ENCODE data around the gene ALS2CL.
A peak's percentile ranks its signal among the peaks of the same experiment; 100 is the strongest.
"Not testable (repeated sequence)": the region's sequence is repeated elsewhere in the genome, so short reads cannot be mapped to it uniquely, and the experiment has no call there.

ALS2CL gene

GRCh38 chr3:46715507-46716175 lies 22.2 kb upstream of the ALS2CL start:
- DNase-seq: no peak

DNA sequence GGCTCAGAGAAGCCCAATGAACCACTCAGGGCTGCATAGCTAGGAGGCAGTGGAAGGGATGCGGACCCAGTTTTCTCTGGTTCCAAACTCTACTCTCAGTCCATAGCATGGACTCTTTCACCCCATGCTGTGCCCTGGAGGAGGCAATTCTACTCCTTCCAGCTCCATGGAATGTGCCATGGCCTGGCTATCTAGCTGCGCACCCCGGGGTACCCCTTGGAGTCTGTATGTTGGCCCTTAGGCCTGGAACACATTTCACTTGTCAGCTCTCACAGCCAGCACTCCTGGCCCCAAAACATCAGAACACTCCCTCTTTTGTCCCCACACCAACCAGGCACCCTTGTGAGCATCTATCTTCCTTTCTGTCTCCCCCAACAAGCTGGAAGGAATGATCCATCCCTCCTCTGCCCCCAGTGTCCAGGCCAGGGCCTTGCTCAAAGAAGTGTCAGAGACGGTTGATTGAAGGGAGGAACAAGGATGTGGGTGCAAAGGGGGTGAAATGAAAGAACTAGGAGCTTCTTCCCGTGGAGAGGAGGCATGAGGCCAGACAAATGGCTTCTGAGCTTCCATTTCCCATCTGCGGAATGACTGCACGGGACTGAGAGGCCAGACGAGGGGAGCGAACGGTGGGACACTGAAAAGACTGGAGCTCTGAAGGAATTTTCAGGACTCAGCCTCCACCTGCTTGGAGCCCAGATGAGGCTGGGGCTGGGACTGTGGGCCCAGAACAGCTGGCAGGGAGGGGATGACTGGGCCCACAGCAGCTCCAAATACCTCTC lies 21.4 kb upstream of the ALS2CL start:
- no peak for DNase-seq

GRCh38 chr3:46713898-46714552 lies 20.5 kb upstream of the ALS2CL start:
- no peak for DNase-seq

DNA sequence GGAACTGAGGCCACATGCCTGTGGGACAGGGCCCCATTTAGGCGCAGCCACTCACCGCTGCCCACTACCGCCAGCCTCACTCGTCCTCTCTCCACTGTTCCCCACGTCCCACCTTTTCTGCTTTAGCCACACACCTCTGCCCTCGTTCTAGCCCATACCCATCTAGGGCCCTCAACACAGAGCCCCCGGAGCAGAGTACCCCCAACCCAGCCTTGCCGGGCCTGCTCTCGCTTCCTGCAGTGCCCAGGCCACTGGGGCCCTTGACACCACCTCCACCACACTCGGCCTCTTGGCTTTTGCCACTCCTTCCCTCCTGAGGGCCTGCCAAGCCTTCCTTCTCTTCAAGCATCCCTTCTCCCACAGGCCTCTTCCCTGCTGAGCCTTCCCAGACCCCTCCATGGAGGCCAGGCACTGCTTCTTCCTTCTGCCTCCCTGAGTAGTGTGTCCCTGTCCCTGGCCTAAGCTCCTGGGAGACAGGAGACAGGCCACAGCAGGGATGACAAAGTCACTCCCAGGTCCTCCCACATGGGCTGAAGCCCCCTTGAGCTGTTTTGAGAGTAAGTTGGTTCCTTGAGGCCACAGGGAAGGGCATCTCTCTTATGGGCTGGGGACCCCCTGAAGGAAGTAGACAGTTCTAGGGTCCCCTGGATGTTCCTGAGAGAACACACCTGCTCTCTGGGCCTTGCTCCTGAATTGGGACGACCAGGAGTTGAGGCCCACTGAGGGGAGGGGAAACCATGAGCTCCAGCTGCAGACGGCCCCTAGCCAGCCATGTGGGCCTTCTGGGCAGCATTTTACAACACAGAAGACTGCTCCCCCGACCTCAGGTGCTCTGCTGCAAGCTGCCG lies 19.8 kb upstream of the ALS2CL start:
- no peak for DNase-seq

DNA sequence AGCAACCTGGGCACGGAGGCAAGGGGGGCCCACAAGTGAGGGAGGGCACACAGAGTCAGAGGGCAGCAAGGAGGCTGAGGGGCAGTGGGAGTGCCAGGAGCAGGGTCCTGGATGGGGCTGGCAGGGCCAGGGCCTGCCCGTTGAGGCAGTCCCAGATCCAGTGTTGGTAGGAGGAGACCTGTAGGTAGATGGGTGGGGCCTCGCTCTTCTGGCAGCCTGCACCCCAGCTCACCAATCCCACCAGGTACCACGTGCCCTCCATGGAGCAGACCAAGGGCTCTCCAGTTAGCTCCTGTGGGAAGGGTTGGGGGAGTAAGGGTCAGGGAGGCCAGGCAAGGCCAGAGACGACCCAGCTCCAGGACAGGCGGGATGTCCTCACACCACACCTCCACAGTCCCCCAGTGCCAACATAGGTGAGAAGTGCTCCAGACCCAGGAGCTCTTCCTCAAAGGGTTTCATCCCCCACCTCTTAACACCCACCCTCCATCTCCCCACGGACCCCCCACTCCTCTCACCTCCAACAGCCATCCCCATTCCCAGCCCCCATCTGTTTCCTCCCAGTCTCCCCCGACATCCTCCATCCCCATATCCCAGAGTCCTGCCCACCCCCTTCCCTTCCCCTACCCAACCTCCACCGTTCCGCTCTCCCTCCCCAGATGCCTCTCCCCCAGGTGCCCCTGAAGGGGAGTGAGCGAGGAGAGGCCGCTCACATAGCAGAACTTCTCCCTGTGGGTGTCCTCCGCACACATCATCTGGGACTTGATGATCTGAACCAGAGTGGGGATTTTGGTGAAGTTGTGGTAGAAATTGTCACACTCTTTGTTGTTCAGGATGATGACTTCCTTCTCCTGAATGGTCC lies 18.9 kb upstream of the ALS2CL start:
- DNase-seq: no peak

DNA sequence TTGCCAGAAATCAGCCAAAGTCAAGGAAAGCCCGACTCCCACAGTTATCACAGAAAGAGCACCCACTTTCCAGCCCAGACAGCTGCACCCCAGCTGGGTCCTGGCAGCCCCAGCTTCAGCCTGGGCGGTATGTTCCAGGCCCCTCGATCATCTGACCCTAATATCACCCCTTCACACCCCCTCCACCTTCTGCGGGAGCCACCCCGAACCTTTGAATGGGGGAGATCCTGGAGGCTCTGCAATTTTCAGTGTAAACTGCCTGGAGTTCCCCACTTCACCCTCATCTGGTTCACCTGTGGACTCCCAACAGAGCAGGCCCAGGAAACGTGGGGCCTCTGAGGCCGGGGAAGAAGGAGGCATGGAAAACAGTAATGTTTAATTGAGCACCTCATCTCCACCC lies 18.3 kb upstream of the ALS2CL start:
- no peak for DNase-seq

DNA sequence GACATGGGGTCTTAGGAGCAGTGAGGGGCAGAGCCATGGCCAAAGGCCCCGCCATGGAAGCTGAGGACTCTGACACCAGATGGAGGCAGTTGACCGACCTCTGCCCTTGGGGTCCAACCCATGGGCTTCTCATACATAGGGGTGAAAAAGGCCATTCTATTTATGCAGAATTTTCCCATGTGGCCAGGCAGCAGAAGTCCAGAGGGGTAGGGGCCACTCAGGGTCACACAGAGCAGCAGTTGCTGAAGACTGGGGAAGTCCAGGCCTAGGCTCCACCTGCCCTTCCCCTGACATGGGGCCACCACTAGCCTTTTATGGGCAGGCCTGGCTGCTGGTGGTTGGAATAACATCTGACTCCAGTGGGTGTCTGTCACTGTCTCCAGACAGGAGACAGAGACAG lies 17.8 kb upstream of the ALS2CL start:
- no peak for DNase-seq

- DNase-seq: no peak
Observed at GRCh38 chr3:46710671-46711295, 17.3 kb upstream of the ALS2CL start.

DNA sequence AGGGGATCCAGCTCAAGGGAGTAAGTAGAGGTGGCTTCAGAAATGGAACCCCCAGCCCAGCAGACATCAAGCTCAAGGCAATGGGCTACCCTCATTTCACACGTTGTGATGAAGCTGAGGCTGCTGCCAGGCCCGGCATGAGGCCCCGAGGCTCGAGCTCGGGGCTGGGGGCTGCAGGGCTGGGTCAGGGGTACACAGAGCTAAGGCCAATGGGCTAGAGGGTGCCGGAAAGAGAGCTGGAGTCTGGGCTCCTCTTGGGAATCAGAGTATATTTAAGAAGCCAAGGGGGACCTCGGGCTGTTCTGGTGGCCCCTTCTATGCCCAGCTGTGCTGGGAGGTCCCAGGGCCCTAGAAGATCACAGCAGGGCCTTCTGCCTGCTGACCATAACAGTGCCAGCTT lies 16.8 kb upstream of the ALS2CL start:
- DNase-seq: no peak

DNA sequence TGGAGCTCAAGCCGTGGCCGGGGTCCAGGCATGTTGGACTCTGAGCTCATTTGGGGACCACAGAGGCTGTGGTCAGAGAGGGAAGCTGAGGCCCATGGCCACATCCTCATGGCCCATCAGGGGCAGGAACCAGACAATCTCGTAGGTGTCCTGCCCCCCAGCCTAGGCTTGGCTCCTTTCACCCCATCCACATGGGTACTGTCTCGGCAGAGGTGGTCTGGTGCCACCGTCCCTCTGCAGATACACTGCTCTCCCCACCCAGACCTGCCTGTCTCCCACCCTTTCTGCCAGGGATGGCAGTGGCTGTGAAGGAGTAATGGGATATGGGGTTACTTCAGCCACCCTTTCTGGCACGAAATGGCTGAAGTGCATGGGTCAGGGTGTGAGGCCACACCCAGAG lies 16.2 kb upstream of the ALS2CL start:
- no peak for DNase-seq

GRCh38 chr3:46709157-46709654 lies 15.7 kb upstream of the ALS2CL start:
- no peak for DNase-seq

- DNase-seq: no peak
Observed at GRCh38 chr3:46708401-46709156, 15.1 kb upstream of the ALS2CL start.

DNA sequence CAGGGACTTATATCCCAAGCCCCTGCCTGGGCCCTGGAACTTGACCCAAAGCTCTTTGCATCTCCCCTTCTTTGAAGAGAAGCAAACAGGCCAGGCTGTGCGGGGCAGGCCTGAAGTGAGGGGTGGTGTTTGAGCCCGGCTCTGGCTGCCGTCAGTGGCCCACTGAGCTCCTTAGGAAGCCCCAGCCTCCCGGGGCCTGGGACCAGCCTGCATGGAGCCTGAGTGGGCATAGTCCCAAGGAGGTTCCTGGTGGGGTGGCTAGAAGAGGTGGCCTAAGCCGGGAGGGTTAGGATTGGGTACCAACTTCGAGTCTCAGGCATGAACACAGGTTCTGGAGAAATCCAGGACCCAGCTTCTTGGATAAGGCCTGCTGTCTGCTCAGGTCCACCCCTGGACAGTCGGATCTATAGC lies 14.1 kb upstream of the ALS2CL start:
- no peak for DNase-seq

DNA sequence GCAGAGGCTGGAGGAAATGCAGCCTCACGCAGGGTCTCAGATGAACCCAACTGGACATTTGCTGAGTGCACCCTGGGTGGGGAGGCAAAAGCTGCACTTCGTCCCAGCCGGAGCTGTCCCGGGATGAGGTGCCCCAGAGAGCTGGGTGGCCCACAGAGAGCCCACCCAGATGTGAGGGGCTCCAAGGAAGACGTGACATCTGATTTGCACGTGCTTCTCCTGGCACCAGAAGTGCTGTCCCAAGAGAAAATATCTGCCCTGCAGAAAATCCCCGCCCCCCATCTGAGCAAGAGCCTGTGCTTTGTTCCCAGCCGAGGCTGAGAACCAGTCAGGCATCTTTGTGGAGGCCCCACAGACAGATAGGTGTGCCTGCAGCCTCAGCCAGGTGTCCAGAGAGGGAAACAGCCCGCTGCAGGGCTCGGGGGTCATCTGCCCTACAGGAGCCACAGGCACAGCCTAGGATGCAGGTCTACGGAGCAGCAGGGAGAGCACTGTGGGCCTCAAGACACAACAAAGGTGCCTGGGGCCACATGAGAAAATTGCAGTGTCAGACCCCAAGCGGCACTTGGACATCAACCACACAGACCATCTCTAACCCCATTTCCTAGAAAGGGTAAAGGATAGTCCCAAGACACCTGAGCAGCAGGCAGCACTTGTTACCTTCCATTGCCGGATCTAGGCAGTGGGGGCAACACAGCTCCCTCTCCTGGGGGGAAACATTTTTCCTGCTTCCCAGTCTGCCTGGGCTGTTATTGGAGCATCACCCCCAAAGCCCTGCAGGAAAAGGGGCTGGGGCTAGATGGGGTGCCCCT lies 13.5 kb upstream of the ALS2CL start:
- DNase-seq: no peak

DNA sequence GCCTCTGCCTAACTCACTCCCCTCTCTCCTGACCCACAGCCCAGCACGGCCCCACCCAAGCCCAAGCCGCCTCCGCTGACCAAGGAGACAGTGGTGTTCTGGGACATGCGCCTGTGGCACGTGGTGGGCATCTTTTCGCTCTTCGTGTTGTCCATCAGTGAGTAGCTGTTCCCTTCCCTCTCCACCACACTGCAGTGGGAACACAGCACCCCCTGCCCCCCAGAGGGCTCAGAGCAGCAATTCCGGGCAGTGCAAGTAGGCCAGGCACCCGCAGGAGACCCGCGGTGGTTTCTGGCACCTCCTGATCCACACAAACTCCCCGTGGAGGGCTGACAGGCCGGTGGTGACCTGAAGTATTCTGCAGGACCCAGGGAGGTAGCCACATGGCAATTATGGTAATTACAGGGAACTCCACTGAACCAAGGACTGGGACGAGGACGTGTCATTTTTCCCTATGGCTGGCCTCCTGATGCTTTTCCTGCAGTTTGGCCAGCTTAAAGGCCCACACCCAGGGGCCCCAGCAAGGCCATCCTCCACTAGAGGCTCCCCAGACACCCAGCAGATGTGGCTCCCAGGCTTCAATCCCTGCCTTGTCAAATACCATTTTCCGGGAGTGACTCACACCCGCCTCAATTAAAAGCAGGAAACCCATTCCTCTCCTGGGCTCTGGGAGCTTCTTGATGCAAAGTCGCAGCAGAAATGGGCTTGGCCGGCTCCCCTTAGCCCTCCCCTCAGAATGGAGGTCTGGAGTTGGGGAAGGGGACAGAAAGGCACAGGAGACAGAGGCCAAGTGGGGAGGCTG lies 12.5 kb upstream of the ALS2CL start:
- DNase-seq: no peak

DNA sequence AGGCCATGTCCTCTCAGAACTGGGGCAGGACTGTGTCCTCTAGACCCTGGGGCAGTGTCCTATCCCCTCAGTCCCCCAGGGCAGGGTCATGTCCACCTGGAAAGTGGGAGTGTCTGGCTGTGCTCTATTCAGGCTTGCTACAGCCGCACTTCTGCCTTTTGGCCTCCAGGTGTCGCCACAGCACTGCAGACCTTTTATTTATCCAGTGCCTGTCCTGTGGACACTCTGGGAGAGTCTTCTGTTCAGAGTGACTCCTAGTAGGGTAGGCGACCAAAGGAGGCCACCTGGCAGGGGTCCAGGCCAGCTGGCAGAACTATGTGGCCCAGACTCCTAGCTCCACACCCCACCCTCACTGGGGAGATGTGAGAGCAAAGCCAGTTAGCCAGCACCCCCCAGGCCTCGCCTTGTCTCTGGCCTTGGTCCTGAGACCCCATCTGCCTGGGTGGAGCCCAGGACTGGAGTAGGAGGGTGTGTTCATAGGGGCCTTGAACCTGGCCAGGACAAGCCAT lies 11.6 kb upstream of the ALS2CL start:
- peak; percentile 74 for DNase-seq

- DNase-seq: not testable (repeated sequence)
Observed at GRCh38 chr3:46704346-46704745, 10.9 kb upstream of the ALS2CL start.

DNA sequence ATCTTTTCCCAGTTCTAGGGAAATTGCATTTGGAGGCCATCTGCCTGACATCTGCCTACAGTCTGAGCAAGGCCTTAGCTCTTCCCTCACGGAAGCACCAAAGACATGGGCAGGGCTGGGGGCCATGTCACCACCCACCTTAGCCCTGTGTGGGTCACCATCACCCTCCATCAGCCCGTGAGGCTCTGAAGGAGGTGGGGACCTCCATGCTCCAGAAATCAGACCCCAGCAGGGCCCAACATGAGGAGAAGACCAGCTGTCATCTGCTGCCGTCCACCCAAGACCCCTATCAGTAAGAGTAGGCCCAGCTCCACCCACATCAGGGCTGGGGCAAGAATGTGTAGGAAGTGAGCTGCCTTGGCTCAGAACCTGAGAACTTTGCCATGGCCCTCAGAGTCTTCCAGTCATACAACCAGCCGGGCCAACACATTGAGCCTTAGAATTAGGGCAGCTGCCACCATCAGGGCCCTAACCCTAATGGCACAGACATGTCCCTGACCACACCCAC lies 9.6 kb upstream of the ALS2CL start:
- no peak for DNase-seq

All from CD4-positive, alpha-beta T cell treated with Interleukin-17A for 4 hours (primary cell).